Measurements from ENCODE around the gene LRRC36. TPM values are rescaled to one million over a fixed set of nuclear protein-coding genes. Genes with fewer than 3 reads are reported as not detected.

LRRC36 gene
- total RNA-seq, 3 donors from 2014 or later (not counting 1 experiment from before 2014, with no cell fraction given), result not detected

GRCh38 chr16:67283826-67284555, 42.6 kb upstream of the LRRC36 start:
- Histone ChIP-seq H3K27me3 (ENCODE audit: control insufficient read depth, insufficient read depth, low read length) (no peaks in the 10 kb centered on the region), H3K9me3 (ENCODE audit: control insufficient read depth, insufficient read depth, low read length) (no peaks in the 10 kb centered on the region), H3K4me1 (ENCODE audit: control insufficient read depth, insufficient read depth, low read length) (peaks cover 14% of the 10 kb centered on the region), H3K36me3 (ENCODE audit: control insufficient read depth, insufficient read depth, low read length) (no peaks in the 10 kb centered on the region), H3K27ac (ENCODE audit: low read length) (no peak overlapping the region), H3K4me3 (ENCODE audit: low read length) (no peak overlapping the region)
- H3K9me3 Mint-ChIP-seq, result no peaks in the 10 kb centered on the region
- H3K36me3 Mint-ChIP-seq, result no peaks in the 10 kb centered on the region
- 89% methylated on average over 21 of the region's 21 CpGs for WGBS (ENCODE audit: insufficient coverage)
- TF ChIP-seq, protein P1, sequence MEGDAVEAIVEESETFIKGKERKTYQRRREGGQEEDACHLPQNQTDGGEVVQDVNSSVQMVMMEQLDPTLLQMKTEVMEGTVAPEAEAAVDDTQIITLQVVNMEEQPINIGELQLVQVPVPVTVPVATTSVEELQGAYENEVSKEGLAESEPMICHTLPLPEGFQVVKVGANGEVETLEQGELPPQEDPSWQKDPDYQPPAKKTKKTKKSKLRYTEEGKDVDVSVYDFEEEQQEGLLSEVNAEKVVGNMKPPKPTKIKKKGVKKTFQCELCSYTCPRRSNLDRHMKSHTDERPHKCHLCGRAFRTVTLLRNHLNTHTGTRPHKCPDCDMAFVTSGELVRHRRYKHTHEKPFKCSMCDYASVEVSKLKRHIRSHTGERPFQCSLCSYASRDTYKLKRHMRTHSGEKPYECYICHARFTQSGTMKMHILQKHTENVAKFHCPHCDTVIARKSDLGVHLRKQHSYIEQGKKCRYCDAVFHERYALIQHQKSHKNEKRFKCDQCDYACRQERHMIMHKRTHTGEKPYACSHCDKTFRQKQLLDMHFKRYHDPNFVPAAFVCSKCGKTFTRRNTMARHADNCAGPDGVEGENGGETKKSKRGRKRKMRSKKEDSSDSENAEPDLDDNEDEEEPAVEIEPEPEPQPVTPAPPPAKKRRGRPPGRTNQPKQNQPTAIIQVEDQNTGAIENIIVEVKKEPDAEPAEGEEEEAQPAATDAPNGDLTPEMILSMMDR (IDR thresholded peaks at IDR 0.05), result no peak
- H3K4me3 Mint-ChIP-seq, result no peak overlapping the region
- no peak for DNase-seq
- ATAC-seq, result no peak
- H3K27ac Mint-ChIP-seq, result no peak overlapping the region
- H3K4me1 Mint-ChIP-seq, result no peaks in the 10 kb centered on the region
- no peaks in the 10 kb centered on the region for H3K27me3 Mint-ChIP-seq (ENCODE audit: low read depth in 2 of 2)
- intact Hi-C loops (cut with micrococcal nuclease), result no loop called here

DNA sequence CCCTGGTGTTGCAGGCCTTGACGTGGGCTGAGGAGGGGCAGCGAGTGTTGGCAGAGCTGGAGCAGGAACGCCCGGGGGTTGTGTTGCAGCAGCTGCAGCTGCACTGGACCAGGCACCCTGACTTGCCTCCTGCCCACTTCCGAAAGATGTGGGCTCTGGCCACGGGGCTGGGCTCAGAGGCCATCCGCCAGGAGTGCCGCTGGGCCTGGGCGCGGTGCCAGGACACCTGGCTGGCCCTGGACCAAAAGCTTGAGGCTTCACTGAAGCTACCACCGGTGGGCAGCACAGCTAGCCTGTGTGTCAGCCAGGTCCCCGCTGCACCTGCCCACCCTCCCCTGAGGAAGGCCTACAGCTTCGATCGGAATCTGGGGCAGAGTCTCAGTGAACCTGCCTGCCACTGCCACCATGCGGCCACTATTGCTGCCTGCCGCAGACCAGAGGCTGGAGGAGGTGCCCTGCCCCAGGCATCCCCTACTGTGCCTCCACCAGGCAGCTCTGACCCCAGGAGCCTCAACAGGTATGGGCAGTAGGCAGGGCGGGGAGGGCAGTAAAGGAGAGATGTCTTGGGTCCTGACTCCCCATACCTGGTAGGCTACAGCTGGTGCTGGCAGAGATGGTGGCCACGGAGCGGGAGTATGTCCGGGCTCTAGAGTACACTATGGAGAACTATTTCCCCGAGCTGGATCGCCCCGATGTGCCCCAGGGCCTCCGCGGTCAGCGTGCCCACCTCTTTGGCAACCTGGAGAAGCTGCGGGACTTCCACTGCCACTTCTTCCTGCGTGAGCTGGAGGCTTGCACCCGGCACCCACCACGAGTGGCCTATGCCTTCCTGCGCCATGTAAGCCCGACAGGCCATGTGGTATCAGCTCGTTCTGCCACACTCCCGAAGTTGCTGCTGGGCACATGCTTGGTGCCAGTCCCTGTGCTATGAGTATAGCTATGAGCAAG, 41.6 kb upstream of the LRRC36 start:
- Mint-ChIP-seq H3K36me3 (no peaks in the 10 kb centered on the region), H3K27ac (no peak overlapping the region), H3K27me3 (ENCODE audit: low read depth in 2 of 2) (no peaks in the 10 kb centered on the region), H3K4me3 (no peak overlapping the region), H3K4me1 (peaks cover 7% of the 10 kb centered on the region in 2 donors), H3K9me3 (no peaks in the 10 kb centered on the region)
- WGBS (ENCODE audit: insufficient coverage), result 91% methylated on average over 34 of the region's 34 CpGs
- peaks cover 20% of the 10 kb centered on the region for H3K4me1 ChIP-seq (ENCODE audit: control insufficient read depth, insufficient read depth, low read length)
- intact Hi-C loops (cut with micrococcal nuclease), result no loop called here
- TF ChIP-seq, protein P1 (IDR thresholded peaks at IDR 0.05), result no peak
- no peaks in the 10 kb centered on the region for H3K9me3 ChIP-seq (ENCODE audit: control insufficient read depth, insufficient read depth, low read length)
- no peaks in the 10 kb centered on the region for H3K27me3 ChIP-seq (ENCODE audit: control insufficient read depth, insufficient read depth, low read length)
- ATAC-seq (no peak), DNase-seq (no peak)
- H3K36me3 ChIP-seq (ENCODE audit: control insufficient read depth, insufficient read depth, low read length), result no peaks in the 10 kb centered on the region
- H3K4me3 ChIP-seq (ENCODE audit: low read length), result no peak overlapping the region
- no peak overlapping the region for H3K27ac ChIP-seq (ENCODE audit: low read length)

DNA sequence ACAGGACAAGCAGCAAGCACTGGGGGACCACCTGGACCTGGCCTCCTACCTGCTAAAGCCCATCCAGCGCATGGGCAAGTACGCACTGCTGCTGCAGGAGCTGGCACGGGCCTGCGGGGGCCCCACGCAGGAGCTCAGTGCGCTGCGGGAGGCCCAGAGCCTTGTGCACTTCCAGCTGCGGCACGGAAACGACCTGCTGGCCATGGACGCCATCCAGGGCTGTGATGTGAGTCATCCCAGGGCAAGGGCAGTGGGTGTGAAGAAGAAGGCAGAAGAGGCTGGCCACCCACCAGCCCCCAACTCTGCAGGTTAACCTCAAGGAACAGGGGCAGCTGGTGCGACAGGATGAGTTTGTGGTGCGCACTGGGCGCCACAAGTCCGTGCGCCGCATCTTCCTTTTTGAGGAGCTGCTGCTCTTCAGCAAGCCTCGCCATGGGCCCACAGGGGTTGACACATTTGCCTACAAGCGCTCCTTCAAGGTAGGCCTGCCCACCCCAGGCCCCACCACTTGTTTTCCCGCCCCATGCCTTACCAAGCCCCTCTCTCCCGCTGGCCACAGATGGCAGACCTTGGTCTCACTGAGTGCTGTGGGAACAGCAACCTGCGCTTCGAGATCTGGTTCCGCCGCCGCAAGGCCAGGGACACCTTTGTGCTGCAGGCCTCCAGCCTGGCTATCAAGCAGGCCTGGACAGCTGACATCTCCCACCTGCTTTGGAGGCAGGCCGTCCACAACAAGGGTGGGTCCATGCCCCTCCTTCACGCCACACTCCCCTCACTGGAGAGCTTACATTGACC, 40.0 kb upstream of the LRRC36 start:
- 89% methylated on average over 28 of the region's 28 CpGs for WGBS (ENCODE audit: insufficient coverage)
- Mint-ChIP-seq H3K36me3 (no peaks in the 10 kb centered on the region), H3K9me3 (no peaks in the 10 kb centered on the region), H3K27me3 (ENCODE audit: low read depth in 2 of 2) (no peaks in the 10 kb centered on the region), H3K4me1 (peaks cover 15 to 16% of the 10 kb centered on the region in 2 donors), H3K4me3 (no peak overlapping the region), H3K27ac (no peak overlapping the region)
- H3K36me3 ChIP-seq (ENCODE audit: control insufficient read depth, insufficient read depth, low read length), result no peaks in the 10 kb centered on the region
- no peaks in the 10 kb centered on the region for H3K27me3 ChIP-seq (ENCODE audit: control insufficient read depth, insufficient read depth, low read length)
- DNase-seq (no peak), ATAC-seq (no peak)
- H3K4me3 ChIP-seq (ENCODE audit: low read length), result no peak overlapping the region
- peaks cover 27% of the 10 kb centered on the region for H3K4me1 ChIP-seq (ENCODE audit: control insufficient read depth, insufficient read depth, low read length)
- intact Hi-C loops (cut with micrococcal nuclease), result no loop called here
- no peaks in the 10 kb centered on the region for H3K9me3 ChIP-seq (ENCODE audit: control insufficient read depth, insufficient read depth, low read length)
- no peak overlapping the region for H3K27ac ChIP-seq (ENCODE audit: low read length)
- TF ChIP-seq, protein P1 (IDR thresholded peaks at IDR 0.05), result no peak
